Mucosa of rectum (tissue), 2 donors: Measurements from ENCODE around the gene STX2.
A peak's percentile ranks its signal among the peaks of the same experiment; 100 is the strongest.

Experiments used
- H3K27ac ChIP-seq, 2 donors: one replicate each; pipeline ENCODE4 v1.7.0; 2013; ENCODE audit warnings: inconsistent platforms in 2 of 2, low read depth in 2 of 2, low read length in 2 of 2
- H3K27me3 ChIP-seq, 2 donors: one replicate each; pipeline ENCODE4 v1.7.0; 2013; ENCODE audit warnings: low read length in 2 of 2; ENCODE audit not compliant: control insufficient read depth in 2 of 2, insufficient read depth in 2 of 2
- H3K36me3 ChIP-seq, 2 donors: one replicate each; pipeline ENCODE4 v1.7.0; 2013; ENCODE audit warnings: low read length in 2 of 2; ENCODE audit not compliant: control insufficient read depth in 2 of 2, insufficient read depth in 2 of 2
- H3K4me1 ChIP-seq, 2 donors: one replicate each; pipeline ENCODE4 v1.7.0; 2013; ENCODE audit warnings: low read length in 2 of 2, mild to moderate bottlenecking in 1 of 2; ENCODE audit not compliant: control insufficient read depth in 2 of 2, insufficient read depth in 2 of 2
- H3K4me3 ChIP-seq, 2 donors: one replicate each; pipeline ENCODE4 v1.7.0; 2013; ENCODE audit warnings: low read length in 2 of 2
- H3K9ac ChIP-seq, 2 donors: one replicate each; pipeline ENCODE4 v1.7.0; 2013; ENCODE audit warnings: low read length in 2 of 2, low read depth in 1 of 2, mild to moderate bottlenecking in 1 of 2
- H3K9me3 ChIP-seq, 2 donors: one replicate each; pipeline ENCODE4 v1.7.0; 2013; ENCODE audit warnings: low read length in 2 of 2; ENCODE audit not compliant: control insufficient read depth in 2 of 2
- donor health status: healthy.
- donor health status: Normal muscosa, but diverticular disease.

STX2 gene

GRCh38 chr12:130775953-130776856 lies 62.8 kb downstream of the STX2 start:
- peak overlapping the region; percentile 11 to 60 for H3K4me3 ChIP-seq
- H3K9me3 ChIP-seq = no peaks in the 10 kb centered on the region
- H3K27me3 ChIP-seq = peaks cover 0 to 2% of the 10 kb centered on the region in 2 donors
- no peaks in the 10 kb centered on the region for H3K36me3 ChIP-seq
- no peak overlapping the region for H3K27ac ChIP-seq
- H3K4me1 ChIP-seq = peaks cover 0 to 5% of the 10 kb centered on the region in 2 donors
- no peak overlapping the region for H3K9ac ChIP-seq

DNA sequence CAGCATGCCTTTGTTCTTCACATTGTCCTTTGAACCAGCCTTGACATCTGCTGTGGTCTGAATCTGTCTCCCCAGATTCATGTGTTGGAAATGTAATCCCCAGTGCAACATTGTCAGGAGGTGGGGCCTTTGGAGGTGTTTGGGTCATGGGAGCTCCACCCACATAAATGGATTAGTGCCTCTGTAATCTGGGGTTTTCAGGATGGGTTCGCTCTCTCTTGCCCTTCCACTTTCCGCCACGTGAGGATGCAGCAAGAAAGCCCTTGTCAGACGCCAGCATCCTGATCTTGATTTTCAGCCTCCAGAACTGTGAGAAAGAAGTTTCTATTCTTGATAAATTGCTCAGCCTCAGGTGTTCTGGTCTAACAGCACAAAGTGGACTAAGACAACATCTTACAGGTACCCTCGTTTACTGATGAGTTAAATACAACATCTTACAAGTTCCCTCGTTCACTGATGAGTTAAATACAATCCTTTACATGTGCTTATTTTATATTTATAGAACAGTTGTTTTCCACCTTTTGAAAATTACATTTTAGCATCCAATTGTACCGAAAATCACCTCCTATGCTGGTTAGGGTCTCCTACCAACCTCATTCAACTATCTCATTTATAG lies 68.5 kb downstream of the STX2 start:
- Histone ChIP-seq H3K9ac (no peak overlapping the region), H3K36me3 (no peaks in the 10 kb centered on the region)

DNA sequence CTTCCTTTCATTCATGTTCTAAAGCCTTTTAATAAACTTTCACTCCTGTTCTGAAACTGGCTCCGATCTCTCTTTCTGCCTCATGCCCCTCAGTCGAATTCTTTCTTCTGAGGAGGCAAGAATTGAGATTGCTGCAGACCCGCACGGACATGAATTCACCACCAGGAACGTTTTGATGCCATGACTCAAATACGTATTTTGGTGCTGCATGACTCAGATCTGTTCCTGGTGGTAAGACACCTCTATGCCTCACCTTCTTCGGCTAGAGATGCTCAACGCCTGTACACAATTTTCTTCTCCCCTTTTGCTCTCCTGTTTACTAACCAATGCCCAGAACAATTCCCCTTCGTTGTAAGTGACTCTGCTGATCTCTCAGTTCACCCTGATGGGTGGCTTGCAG lies 70.9 kb downstream of the STX2 start:
- H3K27me3 ChIP-seq = no peaks in the 10 kb centered on the region

More for the DNA sequence above, 68.5 kb downstream of the STX2 start:
- H3K27me3 ChIP-seq = no peaks in the 10 kb centered on the region
- no peak overlapping the region for H3K27ac ChIP-seq
- no peaks in the 10 kb centered on the region for H3K4me1 ChIP-seq
- peaks cover 0 to under 1% of the 10 kb centered on the region in 2 donors for H3K9me3 ChIP-seq
- no peak overlapping the region for H3K4me3 ChIP-seq

DNA sequence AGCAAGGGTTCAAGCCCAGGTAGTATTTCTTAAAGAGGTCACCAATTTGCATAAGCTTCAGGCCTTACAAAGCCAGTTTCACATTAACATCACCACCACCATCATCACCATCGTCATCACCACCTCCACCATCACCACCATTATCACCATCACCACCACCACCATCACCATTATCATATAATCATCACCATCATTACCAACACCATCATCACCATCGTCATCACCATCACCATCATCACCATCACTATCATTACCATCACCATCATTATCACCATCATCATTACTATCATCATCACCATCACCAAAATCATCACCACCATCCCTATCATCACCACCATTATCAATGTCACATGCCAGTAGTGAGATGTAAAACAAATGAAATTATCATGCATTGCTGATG lies 72.6 kb downstream of the STX2 start:
- H3K9ac ChIP-seq = no peak overlapping the region
- H3K9me3 ChIP-seq = peaks cover 0 to 11% of the 10 kb centered on the region in 2 donors
- no peak overlapping the region for H3K27ac ChIP-seq
- no peaks in the 10 kb centered on the region for H3K27me3 ChIP-seq
- H3K36me3 ChIP-seq = no peaks in the 10 kb centered on the region
- no peak overlapping the region for H3K4me3 ChIP-seq
- no peaks in the 10 kb centered on the region for H3K4me1 ChIP-seq

More for the DNA sequence above, 70.9 kb downstream of the STX2 start:
- peaks cover 0 to 11% of the 10 kb centered on the region in 2 donors for H3K9me3 ChIP-seq
- H3K36me3 ChIP-seq = no peaks in the 10 kb centered on the region
- H3K9ac ChIP-seq = no peak overlapping the region
- H3K27ac ChIP-seq = no peak overlapping the region
- no peak overlapping the region for H3K4me3 ChIP-seq
- H3K4me1 ChIP-seq = no peaks in the 10 kb centered on the region

DNA sequence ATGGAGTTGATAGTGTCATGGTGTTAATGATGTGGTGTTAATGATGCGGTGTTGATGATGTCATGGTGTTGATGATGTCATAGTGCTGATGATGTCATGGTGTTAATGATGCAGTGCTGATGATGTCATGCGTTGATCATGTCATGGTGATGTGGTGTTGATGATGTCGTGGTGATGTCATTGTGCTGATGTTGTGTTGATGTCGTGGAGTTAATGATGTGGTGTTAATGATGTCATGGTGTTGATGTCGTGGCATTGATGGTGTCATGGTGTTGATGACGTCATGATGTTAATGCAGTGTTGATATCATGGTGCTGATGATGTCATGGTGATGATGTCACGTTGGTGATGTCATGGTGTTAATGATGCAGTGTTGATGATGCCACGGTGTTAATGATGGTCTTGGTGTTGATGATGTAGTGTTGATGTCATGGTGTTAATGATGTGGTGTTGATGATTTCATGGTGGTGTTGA lies 73.8 kb downstream of the STX2 start:
- Histone ChIP-seq H3K4me3 (no peak overlapping the region), H3K9ac (no peak overlapping the region), H3K36me3 (no peaks in the 10 kb centered on the region), H3K9me3 (peaks cover 0 to 11% of the 10 kb centered on the region in 2 donors), H3K27me3 (no peaks in the 10 kb centered on the region), H3K4me1 (no peaks in the 10 kb centered on the region), H3K27ac (no peak overlapping the region)

- Histone ChIP-seq H3K4me3 (no peak overlapping the region), H3K9me3 (peaks cover 0 to 11% of the 10 kb centered on the region in 2 donors), H3K27me3 (no peaks in the 10 kb centered on the region), H3K27ac (no peak overlapping the region), H3K9ac (no peak overlapping the region), H3K36me3 (no peaks in the 10 kb centered on the region), H3K4me1 (no peaks in the 10 kb centered on the region)
These were observed 74.4 kb downstream of the STX2 start for GRCh38 chr12:130764475-130765185.

GRCh38 chr12:130764073-130764472 lies 75.0 kb downstream of the STX2 start:
- no peak overlapping the region for H3K4me3 ChIP-seq
- no peaks in the 10 kb centered on the region for H3K4me1 ChIP-seq
- no peaks in the 10 kb centered on the region for H3K36me3 ChIP-seq
- no peaks in the 10 kb centered on the region for H3K27me3 ChIP-seq
- H3K9me3 ChIP-seq = peaks cover 0 to 11% of the 10 kb centered on the region in 2 donors
- no peak overlapping the region for H3K9ac ChIP-seq
- H3K27ac ChIP-seq = no peak overlapping the region

DNA sequence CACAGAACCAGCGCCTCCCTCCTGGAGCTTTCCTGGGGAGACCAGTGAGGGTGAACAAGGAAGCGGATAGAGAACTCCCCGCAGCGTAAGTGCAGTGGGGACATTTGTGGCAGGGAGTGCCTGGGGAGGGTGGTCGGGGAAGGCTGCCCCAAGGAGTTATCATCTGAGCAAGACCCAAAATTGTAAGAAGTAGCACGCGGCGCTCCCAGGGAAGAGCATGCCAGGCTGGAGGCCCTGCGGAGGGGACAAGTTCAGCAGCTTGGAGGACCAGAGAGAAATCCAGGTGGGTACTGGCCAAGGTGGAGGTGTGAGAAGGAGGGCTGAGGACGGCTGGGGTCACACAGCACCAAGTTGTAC lies 76.8 kb downstream of the STX2 start:
- H3K4me1 ChIP-seq = no peaks in the 10 kb centered on the region
- no peak overlapping the region for H3K9ac ChIP-seq
- no peaks in the 10 kb centered on the region for H3K27me3 ChIP-seq
- H3K4me3 ChIP-seq = no peak overlapping the region
- peaks cover 0 to 11% of the 10 kb centered on the region in 2 donors for H3K9me3 ChIP-seq
- no peak overlapping the region for H3K27ac ChIP-seq
- H3K36me3 ChIP-seq = no peaks in the 10 kb centered on the region

GRCh38 chr12:130761537-130762318 lies 77.3 kb downstream of the STX2 start:
- Histone ChIP-seq H3K36me3 (no peaks in the 10 kb centered on the region), H3K27me3 (no peaks in the 10 kb centered on the region), H3K9ac (no peak overlapping the region), H3K27ac (no peak overlapping the region), H3K9me3 (peaks cover 0 to 11% of the 10 kb centered on the region in 2 donors), H3K4me3 (no peak overlapping the region), H3K4me1 (no peaks in the 10 kb centered on the region)
